Hepatocyte (in vitro differentiated cells): ENCODE data around the gene HRAS.

ENCODE experiments used
- CTCF ChIP-seq: fragments of 200-600 bp; sonication (generic); IDR thresholded peaks from 2 replicates; pipeline ENCODE4 v1.5.1; 2016; ENCODE audit warnings: antibody characterized with exemption, mild to moderate bottlenecking; ENCODE audit not compliant: poor library complexity
- EZH2 ChIP-seq: fragments of 200-600 bp; sonication (generic); IDR thresholded peaks from 2 replicates; pipeline ENCODE4 v1.6.1; 2016; ENCODE audit warnings: antibody characterized with exemption, mild to moderate bottlenecking, borderline replicate concordance
- EZH2phosphoT487 ChIP-seq: fragments of 200-600 bp; sonication (generic); IDR thresholded peaks from one replicate; pipeline ENCODE4 v1.6.1; 2018; ENCODE audit warnings: antibody characterized with exemption, mild to moderate bottlenecking, low read depth, moderate library complexity; ENCODE audit not compliant: unreplicated experiment, severe bottlenecking

- TF ChIP-seq CTCF (no peak), EZH2 (no peak), EZH2phosphoT487 (no peak)
Observed at GRCh38 chr11:506238-506994, 29.0 kb downstream of the HRAS start.
